ENCODE data around the gene GABRA4.

Gene GABRA4

GRCh38 chr4:46979283-46979682, 14.1 kb downstream of the GABRA4 start:
- no peak for DNase-seq (ENCODE audit: low read depth)

- no peak for DNase-seq (ENCODE audit: low read depth)
Observed at GRCh38 chr4:46977245-46977644, 16.1 kb downstream of the GABRA4 start.

- DNase-seq (ENCODE audit: low read depth) = no peak
Observed at GRCh38 chr4:46975812-46976553, 17.4 kb downstream of the GABRA4 start.

GRCh38 chr4:46974891-46975543, 18.4 kb downstream of the GABRA4 start:
- no peak for DNase-seq (ENCODE audit: low read depth)

GRCh38 chr4:46968847-46969246, 24.5 kb downstream of the GABRA4 start:
- DNase-seq (ENCODE audit: low read depth) = no peak

- DNase-seq (ENCODE audit: low read depth) = no peak
Observed at GRCh38 chr4:46967631-46968030, 25.8 kb downstream of the GABRA4 start.

- no peak for DNase-seq (ENCODE audit: low read depth)
Observed at GRCh38 chr4:46958742-46959488, 34.5 kb downstream of the GABRA4 start.

GRCh38 chr4:46956451-46956850, 36.9 kb downstream of the GABRA4 start:
- no peak for DNase-seq (ENCODE audit: low read depth)

- DNase-seq (ENCODE audit: low read depth) = no peak
Observed at GRCh38 chr4:46955601-46956000, 37.8 kb downstream of the GABRA4 start.

- no peak for DNase-seq (ENCODE audit: low read depth)
Observed at GRCh38 chr4:46954643-46955042, 38.7 kb downstream of the GABRA4 start.

GRCh38 chr4:46953564-46953963, 39.8 kb downstream of the GABRA4 start:
- no peak for DNase-seq (ENCODE audit: low read depth)

GRCh38 chr4:46952451-46952850, 40.9 kb downstream of the GABRA4 start:
- no peak for DNase-seq (ENCODE audit: low read depth)

GRCh38 chr4:46950826-46951225, 42.6 kb downstream of the GABRA4 start:
- no peak for DNase-seq (ENCODE audit: low read depth)

- DNase-seq (ENCODE audit: low read depth) = no peak
Observed at GRCh38 chr4:46949822-46950221, 43.6 kb downstream of the GABRA4 start.

GRCh38 chr4:46947541-46947940, 45.8 kb downstream of the GABRA4 start:
- DNase-seq (ENCODE audit: low read depth) = no peak

GRCh38 chr4:46946919-46947536, 46.4 kb downstream of the GABRA4 start:
- no peak for DNase-seq (ENCODE audit: low read depth)

GRCh38 chr4:46945062-46945461, 48.3 kb downstream of the GABRA4 start:
- DNase-seq (ENCODE audit: low read depth) = no peak

GRCh38 chr4:46944345-46944744, 49.0 kb downstream of the GABRA4 start:
- DNase-seq (ENCODE audit: low read depth) = no peak

- DNase-seq (ENCODE audit: low read depth) = no peak
Observed at GRCh38 chr4:46937493-46937892, 55.9 kb downstream of the GABRA4 start.

GRCh38 chr4:46934726-46935125, 58.7 kb downstream of the GABRA4 start:
- no peak for DNase-seq (ENCODE audit: low read depth)

GRCh38 chr4:46933686-46934085, 59.7 kb downstream of the GABRA4 start:
- DNase-seq (ENCODE audit: low read depth) = no peak

GRCh38 chr4:46931981-46932380, 61.4 kb downstream of the GABRA4 start:
- DNase-seq (ENCODE audit: low read depth) = no peak

- no peak for DNase-seq (ENCODE audit: low read depth)
Observed at GRCh38 chr4:46930891-46931290, 62.5 kb downstream of the GABRA4 start.
